Hepatic stellate cell (primary cell): ENCODE data around the gene C4orf50.

Experiments
- DNase-seq: peaks from one replicate; pipeline ENCODE4 v3.0.0; 2011; ENCODE audit warnings: low spot score

The C4orf50 gene

GRCh38 chr4:5992171-5992827, 25.9 kb downstream of the C4orf50 start:
- DNase-seq: no peak

DNA sequence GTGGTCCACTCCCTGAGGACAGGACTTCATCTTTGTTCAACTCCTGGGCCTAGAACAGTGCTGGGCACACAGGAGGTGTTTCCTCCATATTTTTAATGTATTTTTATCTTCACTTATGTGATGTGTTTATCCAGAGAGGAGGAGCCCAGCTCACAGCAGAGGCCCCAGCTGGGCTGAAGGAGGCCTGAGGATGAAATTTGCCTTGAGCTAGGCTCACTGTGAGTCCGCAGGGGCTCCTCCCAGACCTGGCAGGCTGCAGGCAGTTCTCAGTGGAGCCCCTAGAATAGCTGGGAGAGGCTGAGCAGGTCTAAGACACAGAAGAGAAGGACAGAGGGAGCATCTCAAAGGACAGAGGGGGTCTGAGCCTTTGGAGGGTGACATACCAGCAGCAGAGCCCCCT, 26.8 kb downstream of the C4orf50 start:
- DNase-seq: no peak

DNA sequence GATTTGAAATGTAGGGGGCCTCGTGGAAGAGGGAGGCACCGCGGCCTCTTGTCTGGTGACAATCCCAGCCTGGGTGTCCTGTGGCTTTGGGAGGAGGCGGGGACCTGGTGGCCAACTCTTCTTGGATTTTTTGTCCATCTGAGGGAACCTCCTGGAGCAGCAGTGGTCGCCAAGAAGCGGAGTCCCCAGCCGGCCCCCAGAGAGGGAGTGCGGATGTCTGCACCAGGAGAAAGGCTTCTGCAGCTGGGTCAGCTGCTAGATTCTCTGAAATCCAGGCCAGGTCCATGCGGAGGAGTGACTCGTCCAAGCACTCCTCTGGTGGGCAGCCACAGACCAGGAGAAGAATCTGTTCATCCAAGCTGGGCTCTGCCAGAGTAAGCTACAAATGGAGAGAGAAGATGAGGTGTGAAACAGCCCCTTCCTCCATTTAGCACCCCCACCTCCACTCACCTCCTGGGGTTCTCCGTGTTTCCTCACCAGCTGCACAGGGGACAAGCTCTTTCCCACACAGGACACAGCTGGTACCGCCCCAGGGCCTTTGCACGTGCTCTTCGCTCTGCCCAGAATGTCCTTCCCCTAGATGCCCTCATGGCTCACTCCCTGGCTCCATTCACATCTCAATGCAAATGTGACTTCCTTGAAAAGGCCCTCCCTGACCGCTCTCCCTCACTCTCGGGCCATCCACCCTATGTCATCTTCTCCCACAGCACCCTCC, 27.6 kb downstream of the C4orf50 start:
- DNase-seq: no peak

- no peak for DNase-seq
Observed at GRCh38 chr4:5989236-5990225, 28.7 kb downstream of the C4orf50 start.

GRCh38 chr4:5988086-5988845, 30.0 kb downstream of the C4orf50 start:
- DNase-seq: no peak

DNA sequence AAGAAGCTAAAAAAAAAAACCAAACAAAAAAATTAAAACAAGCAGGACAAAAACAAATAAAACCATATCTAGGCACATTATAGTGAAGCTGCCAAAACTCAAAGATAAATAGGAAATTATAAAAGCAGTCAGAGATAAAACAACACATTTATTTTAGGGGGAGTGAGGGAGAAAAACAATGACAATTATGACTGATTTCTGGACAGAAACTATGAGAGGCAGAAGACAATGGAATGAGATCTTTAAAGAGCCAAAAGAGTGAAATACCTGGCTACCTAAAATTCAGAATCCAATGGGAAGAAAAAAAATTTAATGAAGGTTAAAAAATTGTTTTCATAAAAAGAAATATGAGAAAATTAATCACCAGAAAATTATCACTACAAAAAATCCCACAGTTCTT, 33.4 kb downstream of the C4orf50 start:
- DNase-seq: no peak

GRCh38 chr4:5982156-5982973, 35.9 kb downstream of the C4orf50 start:
- no peak for DNase-seq

- no peak for DNase-seq
Observed at GRCh38 chr4:5980436-5981155, 37.6 kb downstream of the C4orf50 start.

GRCh38 chr4:5979981-5980380, 38.2 kb downstream of the C4orf50 start:
- no peak for DNase-seq

- no peak for DNase-seq
Observed at GRCh38 chr4:5976921-5977320, 41.3 kb downstream of the C4orf50 start.

DNA sequence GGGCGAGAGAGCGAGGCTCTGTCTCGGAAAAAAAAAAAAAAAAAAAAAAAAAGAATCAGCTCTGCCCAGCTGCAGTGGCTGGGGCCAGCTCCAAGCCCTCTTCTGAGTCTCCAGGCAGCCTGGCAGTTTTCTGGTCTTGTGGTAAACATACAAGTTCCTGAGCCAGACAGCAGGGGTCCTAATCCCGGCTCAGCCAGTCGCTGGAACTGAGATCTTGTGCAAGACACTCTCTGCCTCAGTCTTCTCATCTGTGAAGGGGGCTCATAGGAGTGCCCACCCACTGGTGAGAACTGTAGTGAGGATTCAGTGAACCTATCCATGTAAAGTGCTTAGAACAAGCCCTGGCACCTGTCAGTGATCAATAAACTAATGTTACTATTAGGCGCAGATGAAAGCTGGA, 41.8 kb downstream of the C4orf50 start:
- no peak for DNase-seq

DNA sequence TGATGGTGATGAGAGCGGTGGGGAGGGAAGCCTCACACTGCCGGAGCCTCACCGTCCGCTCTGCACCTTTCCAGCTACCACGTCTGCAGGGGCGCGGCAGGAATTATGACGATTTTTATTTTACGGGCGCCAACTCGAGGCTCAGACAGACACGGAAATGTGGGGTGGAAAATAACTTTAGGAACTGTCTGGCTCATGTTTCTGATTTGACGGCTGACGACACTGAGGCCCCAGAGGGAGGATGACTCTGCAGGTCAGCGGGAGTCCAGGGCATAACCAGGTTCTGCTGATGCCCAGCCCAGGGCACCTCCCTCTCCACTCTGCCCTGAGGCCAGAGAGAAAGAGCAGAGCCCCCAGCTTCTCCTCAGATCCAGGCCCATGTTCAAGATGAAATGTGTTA, 43.9 kb downstream of the C4orf50 start:
- no peak for DNase-seq

DNA sequence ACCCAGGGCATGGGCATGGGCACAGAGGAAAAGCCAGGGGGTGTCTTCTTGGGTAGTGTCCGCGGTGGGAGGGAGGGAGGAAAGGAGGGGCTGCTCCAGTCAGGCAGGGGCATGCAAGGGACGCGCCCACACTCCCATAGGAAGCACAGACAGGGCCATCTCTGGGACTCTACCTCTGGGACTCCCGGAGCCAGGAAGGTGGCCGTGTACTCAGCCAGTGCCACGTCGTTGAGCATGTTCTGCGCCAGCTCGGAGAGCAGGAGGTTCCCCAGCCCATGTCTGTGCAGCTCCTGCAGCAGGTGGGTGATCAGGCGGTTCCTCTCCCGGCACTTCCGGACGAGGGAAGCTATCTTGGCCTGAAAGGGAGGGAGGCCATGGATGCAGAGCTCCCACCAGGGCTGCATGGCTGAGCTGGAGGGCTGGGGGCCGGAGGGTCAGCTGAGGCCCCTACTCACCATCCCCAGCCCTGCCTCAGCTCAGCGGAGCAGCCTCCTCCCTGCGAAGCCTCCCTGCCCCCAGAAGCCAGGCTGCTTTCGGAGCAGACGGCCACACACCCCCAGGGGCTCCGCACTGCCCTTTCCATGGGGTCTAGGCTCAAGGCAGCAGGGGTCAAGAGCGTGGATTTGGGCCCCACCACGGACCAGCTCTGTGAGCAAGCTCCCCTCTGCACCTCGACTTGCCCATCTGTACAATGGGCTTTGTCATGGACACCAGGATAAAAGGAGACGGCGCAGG, 44.6 kb downstream of the C4orf50 start:
- DNase-seq: no peak

GRCh38 chr4:5973033-5973432, 45.2 kb downstream of the C4orf50 start:
- DNase-seq: no peak

GRCh38 chr4:5972571-5972970, 45.7 kb downstream of the C4orf50 start:
- DNase-seq: no peak

DNA sequence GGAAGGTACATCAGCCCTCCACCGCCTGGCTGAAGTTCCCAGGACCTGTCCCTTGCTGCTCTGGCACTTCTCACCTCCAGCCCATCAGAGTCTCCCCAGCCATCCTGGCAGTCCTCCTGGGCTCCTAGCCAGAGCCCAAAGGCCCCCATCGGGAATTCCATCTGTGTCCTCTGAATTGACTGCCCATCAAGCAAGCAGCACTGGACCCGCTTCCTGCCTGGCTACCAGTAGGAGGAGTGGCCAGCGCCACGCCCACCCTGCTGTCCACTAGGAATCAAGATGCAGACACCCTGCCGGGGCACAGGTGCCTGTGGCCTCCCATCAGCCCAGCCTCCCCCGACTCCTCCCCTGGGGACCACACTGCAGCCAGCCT, 47.2 kb downstream of the C4orf50 start:
- DNase-seq: no peak

- no peak for DNase-seq
Observed at GRCh38 chr4:5970381-5971077, 47.7 kb downstream of the C4orf50 start.

DNA sequence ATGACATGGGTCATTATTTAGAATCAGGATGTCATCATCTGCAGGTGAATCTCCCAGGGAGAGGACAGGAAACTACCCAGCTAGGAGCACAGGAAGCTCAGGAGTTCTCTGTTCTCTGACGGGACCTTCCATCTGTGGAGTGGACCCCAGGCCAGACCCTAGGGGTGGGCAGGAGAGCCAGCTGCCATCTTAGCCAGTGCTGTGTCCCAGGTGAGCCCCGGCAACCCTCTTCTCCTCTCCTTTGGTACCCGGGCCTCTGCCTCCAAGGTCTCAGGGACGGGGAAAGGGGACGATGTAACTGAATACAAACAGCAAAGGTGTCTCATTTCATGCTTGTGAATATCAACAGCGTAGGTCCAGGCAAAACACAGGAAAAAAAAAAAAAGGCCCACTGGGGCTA, 48.5 kb downstream of the C4orf50 start:
- no peak for DNase-seq

DNA sequence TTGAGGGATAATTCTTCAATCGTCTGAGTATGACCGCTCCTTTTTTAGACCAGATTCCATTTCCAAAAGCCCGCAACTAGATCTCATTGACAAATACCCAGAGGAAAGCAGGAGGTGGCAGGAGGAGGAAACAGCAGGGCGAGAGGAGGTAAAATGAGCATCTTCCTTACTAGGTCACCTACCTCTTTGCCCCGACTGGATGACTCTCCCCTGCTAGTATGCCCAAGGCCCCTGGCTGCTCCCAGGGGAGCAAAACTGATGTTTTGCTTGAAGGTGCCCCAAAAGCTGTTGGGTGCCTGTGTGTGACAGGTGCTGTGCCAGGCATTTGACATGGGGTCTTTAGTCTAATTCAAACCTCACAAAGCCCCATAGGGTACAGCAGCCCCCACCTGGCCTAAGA, 48.9 kb downstream of the C4orf50 start:
- DNase-seq: no peak
